Measurements from ENCODE around the gene CMTM1. TPM values are rescaled to one million over a fixed set of nuclear protein-coding genes. Genes with fewer than 3 reads are reported as not detected.

Gene CMTM1
- total RNA-seq, 2 donors from 2014 or later, result 3.8 to 5.3 TPM

DNA sequence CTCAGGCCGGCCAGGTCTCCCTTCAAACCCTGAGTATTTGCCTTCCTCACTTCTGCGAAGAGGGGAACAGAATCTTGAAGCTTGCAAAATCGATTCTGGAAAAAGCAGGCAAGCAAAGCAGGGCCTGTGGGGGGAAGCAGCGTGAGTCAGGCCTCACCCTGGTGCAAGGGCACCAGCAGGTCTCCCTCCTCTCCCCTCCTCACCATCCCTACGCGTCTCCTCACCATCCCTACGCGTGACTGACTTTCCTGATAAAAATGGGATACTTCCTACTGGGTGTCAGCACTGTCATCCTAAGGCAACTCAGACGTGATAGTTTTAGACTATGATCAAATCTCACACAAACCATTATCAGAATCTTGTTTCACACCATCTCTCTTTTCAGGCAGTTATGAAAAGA, 50.4 kb downstream of the CMTM1 start:
- Mint-ChIP-seq H3K4me3 (peak overlapping the region; percentile 26), H3K4me1 (peaks cover 68% of the 10 kb centered on the region), H3K9me3 (peaks cover 6% of the 10 kb centered on the region), H3K36me3 (ENCODE audit: low read depth) (peaks cover 45% of the 10 kb centered on the region), H3K27me3 (ENCODE audit: insufficient read depth) (no peaks in the 10 kb centered on the region), H3K27ac (peak overlapping the region; percentile 94)
- H3K4me1 ChIP-seq (ENCODE audit: control insufficient read depth, insufficient read depth, low read length), result peaks cover 50% of the 10 kb centered on the region
- no peak overlapping the region for H3K4me3 ChIP-seq (ENCODE audit: low read length)
- H3K9me3 ChIP-seq (ENCODE audit: control insufficient read depth, low read length), result peaks cover 15% of the 10 kb centered on the region
- TF ChIP-seq, protein P1, sequence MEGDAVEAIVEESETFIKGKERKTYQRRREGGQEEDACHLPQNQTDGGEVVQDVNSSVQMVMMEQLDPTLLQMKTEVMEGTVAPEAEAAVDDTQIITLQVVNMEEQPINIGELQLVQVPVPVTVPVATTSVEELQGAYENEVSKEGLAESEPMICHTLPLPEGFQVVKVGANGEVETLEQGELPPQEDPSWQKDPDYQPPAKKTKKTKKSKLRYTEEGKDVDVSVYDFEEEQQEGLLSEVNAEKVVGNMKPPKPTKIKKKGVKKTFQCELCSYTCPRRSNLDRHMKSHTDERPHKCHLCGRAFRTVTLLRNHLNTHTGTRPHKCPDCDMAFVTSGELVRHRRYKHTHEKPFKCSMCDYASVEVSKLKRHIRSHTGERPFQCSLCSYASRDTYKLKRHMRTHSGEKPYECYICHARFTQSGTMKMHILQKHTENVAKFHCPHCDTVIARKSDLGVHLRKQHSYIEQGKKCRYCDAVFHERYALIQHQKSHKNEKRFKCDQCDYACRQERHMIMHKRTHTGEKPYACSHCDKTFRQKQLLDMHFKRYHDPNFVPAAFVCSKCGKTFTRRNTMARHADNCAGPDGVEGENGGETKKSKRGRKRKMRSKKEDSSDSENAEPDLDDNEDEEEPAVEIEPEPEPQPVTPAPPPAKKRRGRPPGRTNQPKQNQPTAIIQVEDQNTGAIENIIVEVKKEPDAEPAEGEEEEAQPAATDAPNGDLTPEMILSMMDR (conservative IDR thresholded peaks at IDR 0.05), result no peak
- WGBS, 2 experiments (ENCODE audit: insufficient coverage in 1 of 2, insufficient read length in 1 of 2), result 19 to 43% methylated on average over 7 to 9 of the region's 9 CpGs
- peak; percentile 78 for DNase-seq
- peaks cover 59% of the 10 kb centered on the region for H3K36me3 ChIP-seq (ENCODE audit: control insufficient read depth, insufficient read depth, low read length)
- no peaks in the 10 kb centered on the region for H3K27me3 ChIP-seq (ENCODE audit: control insufficient read depth, insufficient read depth, low read length, poor library complexity, severe bottlenecking)
- no peak overlapping the region for H3K27ac ChIP-seq (ENCODE audit: low read depth, low read length)
- peak overlapping the region; percentile 12 for H3K9ac ChIP-seq (ENCODE audit: extremely low read depth, low read length, poor library complexity, severe bottlenecking)

DNA sequence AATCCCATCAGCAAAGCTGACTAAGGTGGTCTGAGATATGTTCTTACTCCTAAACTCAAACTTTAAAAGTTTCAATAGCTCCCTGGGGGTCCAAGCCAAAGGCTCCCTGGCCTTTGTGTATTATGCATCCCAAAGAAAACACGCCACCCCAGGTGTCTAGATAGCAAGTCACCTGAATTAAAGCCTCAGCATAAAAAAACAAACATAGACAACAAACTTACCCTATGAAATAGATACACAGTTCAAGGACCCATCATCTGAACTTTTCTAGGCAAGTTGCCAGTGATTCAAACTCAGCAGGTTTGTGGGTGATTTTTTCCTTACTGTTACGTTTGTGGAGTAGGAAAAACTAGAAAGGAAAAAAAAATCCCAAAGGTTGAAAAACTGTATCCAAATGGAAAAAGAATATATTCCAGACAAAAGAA, 50.8 kb downstream of the CMTM1 start:
- no peaks in the 10 kb centered on the region for H3K27me3 ChIP-seq (ENCODE audit: control insufficient read depth, insufficient read depth, low read length, poor library complexity, severe bottlenecking)
- peaks cover 45% of the 10 kb centered on the region for H3K36me3 Mint-ChIP-seq (ENCODE audit: low read depth)
- peak overlapping the region; percentile 94 for H3K27ac Mint-ChIP-seq
- peaks cover 6% of the 10 kb centered on the region for H3K9me3 Mint-ChIP-seq
- no peaks in the 10 kb centered on the region for H3K27me3 Mint-ChIP-seq (ENCODE audit: insufficient read depth)
- no peak overlapping the region for H3K27ac ChIP-seq (ENCODE audit: low read depth, low read length)
- peak overlapping the region; percentile 26 for H3K4me3 Mint-ChIP-seq
- H3K9me3 ChIP-seq (ENCODE audit: control insufficient read depth, low read length), result peaks cover 15% of the 10 kb centered on the region
- peak; percentile 70 for DNase-seq
- H3K4me1 ChIP-seq (ENCODE audit: control insufficient read depth, insufficient read depth, low read length), result peaks cover 51% of the 10 kb centered on the region
- H3K9ac ChIP-seq (ENCODE audit: extremely low read depth, low read length, poor library complexity, severe bottlenecking), result peak overlapping the region; percentile 12
- TF ChIP-seq, protein P1 (conservative IDR thresholded peaks at IDR 0.05), result no peak
- peaks cover 59% of the 10 kb centered on the region for H3K36me3 ChIP-seq (ENCODE audit: control insufficient read depth, insufficient read depth, low read length)
- 37 to 53% methylated on average over 2 of the region's 2 CpGs for WGBS, 2 experiments (ENCODE audit: insufficient coverage in 1 of 2, insufficient read length in 1 of 2)
- H3K4me3 ChIP-seq (ENCODE audit: low read length), result no peak overlapping the region
- peaks cover 70% of the 10 kb centered on the region for H3K4me1 Mint-ChIP-seq

DNA sequence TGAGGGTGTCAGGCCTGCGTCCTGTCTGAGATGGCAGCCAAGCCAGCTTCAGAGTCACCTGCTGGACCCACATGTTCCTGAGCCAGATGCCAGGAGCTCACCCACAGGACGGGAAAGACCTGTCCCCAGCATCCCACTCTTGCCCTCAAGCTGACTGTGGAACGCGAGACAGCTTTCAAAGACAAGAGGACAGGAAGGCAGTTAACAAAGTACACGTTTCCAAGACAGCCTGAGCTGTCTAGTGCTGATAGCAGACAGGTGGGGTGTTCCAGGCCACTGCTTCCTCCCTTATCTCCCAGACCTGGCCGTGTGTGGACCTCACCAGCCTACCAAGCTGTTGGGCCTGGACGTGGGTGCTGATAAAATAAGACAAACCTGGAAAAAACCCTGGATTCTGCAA, 51.5 kb downstream of the CMTM1 start:
- H3K27ac Mint-ChIP-seq, result peak overlapping the region; percentile 94
- H3K9me3 Mint-ChIP-seq, result peaks cover 6% of the 10 kb centered on the region
- WGBS, 2 experiments (ENCODE audit: insufficient coverage in 1 of 2, insufficient read length in 1 of 2), result 56 to 78% methylated on average over 3 to 7 of the region's 7 CpGs

More for the DNA sequence above, 51.5 kb downstream of the CMTM1 start:
- Histone ChIP-seq H3K27me3 (ENCODE audit: control insufficient read depth, insufficient read depth, low read length, poor library complexity, severe bottlenecking) (no peaks in the 10 kb centered on the region), H3K9ac (ENCODE audit: extremely low read depth, low read length, poor library complexity, severe bottlenecking) (peak overlapping the region; percentile 12), H3K9me3 (ENCODE audit: control insufficient read depth, low read length) (peaks cover 10% of the 10 kb centered on the region), H3K27ac (ENCODE audit: low read depth, low read length) (no peak overlapping the region), H3K4me3 (ENCODE audit: low read length) (no peak overlapping the region), H3K36me3 (ENCODE audit: control insufficient read depth, insufficient read depth, low read length) (peaks cover 59% of the 10 kb centered on the region), H3K4me1 (ENCODE audit: control insufficient read depth, insufficient read depth, low read length) (peaks cover 51% of the 10 kb centered on the region)
- TF ChIP-seq, protein P1 (conservative IDR thresholded peaks at IDR 0.05), result no peak
- Mint-ChIP-seq H3K36me3 (ENCODE audit: low read depth) (peaks cover 45% of the 10 kb centered on the region), H3K27me3 (ENCODE audit: insufficient read depth) (no peaks in the 10 kb centered on the region), H3K4me3 (no peak overlapping the region), H3K4me1 (peaks cover 78% of the 10 kb centered on the region)
- DNase-seq, result no peak
